ENCODE results near the gene ZNF205. TPM values are rescaled to one million over a fixed set of nuclear protein-coding genes. Genes with fewer than 3 reads are reported as not detected.

Gene ZNF205
- total and polyA plus RNA-seq, 2 of the 8 experiments (the other 6 are each of a cell fraction or from before 2014, with no cell fraction given), result 19.1 to 19.9 TPM

GRCh38 chr16:3089717-3090592, 22.4 kb upstream of the ZNF205 start:
- H3K79me1 ChIP-seq (ENCODE audit: low read depth, low read length), result peaks cover 3% of the 10 kb centered on the region
- no peak overlapping the region for H3K56ac ChIP-seq (replicated peaks; ENCODE audit: insufficient read length, low read depth, low read length)
- no peak overlapping the region for H4K91ac ChIP-seq (replicated peaks; ENCODE audit: insufficient read length, low read length)
- no peak for DNase-seq (ENCODE audit: low read depth in 1 of 2, low spot score in 2 of 2)
- H3K4ac ChIP-seq (replicated peaks; ENCODE audit: insufficient read length, low read depth, low read length), result no peak overlapping the region
- H3K23me2 ChIP-seq (ENCODE audit: low read depth, low read length), result no peaks in the 10 kb centered on the region
- H4K8ac ChIP-seq (ENCODE audit: extremely low read depth, insufficient read depth, low read length), result no peak overlapping the region; the same call in 1 of the 2 replicates
- peaks cover 0 to 6% (median 5%) of the 10 kb centered on the region in 4 experiments; a peak in 6 of 7 replicates for H3K4me1 ChIP-seq (replicated peaks in 1 of 4; ENCODE audit: control insufficient read depth in 3 of 4, insufficient read depth in 4 of 4, low read length in 3 of 4)
- H3K4me3 ChIP-seq (ENCODE audit: extremely low read depth in 1 of 4, insufficient read depth in 2 of 4, low read depth in 3 of 4, low read length in 4 of 4), result no peak overlapping the region
- no peak overlapping the region for H2BK20ac ChIP-seq (ENCODE audit: low read length)
- no peak overlapping the region for H3K14ac ChIP-seq (ENCODE audit: insufficient read length)
- H2BK5ac ChIP-seq (ENCODE audit: low read depth, low read length), result no peak overlapping the region
- no peaks in the 10 kb centered on the region for H3K27me3 ChIP-seq (replicated peaks in 1 of 4; ENCODE audit: control insufficient read depth in 3 of 4, extremely low read depth in 1 of 4, insufficient read depth in 3 of 4, low read length in 3 of 4)
- H4K20me1 ChIP-seq (replicated peaks in 1 of 2; ENCODE audit: control insufficient read depth in 1 of 2, insufficient read depth in 2 of 2, low read length in 2 of 2), result peaks cover 13 to 24% of the 10 kb centered on the region in 2 experiments
- ChIA-PET CTCF (ENCODE audit: partially characterized antibody) (interaction anchor here (0.7 to 36.8 kb wide), 9 partner anchors 9 to 58 kb away, joined by 3 to 619 read pairs (median 10); partner anchors contain the start of genes ZNF205 and ZNF213), POLR2A (ENCODE audit: partially characterized antibody) (interaction anchor here (0.7 to 8.3 kb wide), 25 partner anchors 9 to 83 kb away, joined by 3 to 137 read pairs (median 6); partner anchors contain the start of genes IL32 and ZSCAN10)
- H3K9ac ChIP-seq (replicated peaks in 1 of 4; ENCODE audit: extremely low read depth in 1 of 4, low read depth in 3 of 4, low read length in 3 of 4), result no peak overlapping the region
- peaks cover 28 to 46% (median 39%) of the 10 kb centered on the region in 4 experiments for H3K36me3 ChIP-seq (ENCODE audit: control insufficient read depth in 2 of 4, insufficient read depth in 4 of 4, low read length in 3 of 4)
- H2AFZ ChIP-seq (ENCODE audit: low read length), result no peak overlapping the region
- H3K18ac ChIP-seq (ENCODE audit: extremely low read depth, low read length), result no peak overlapping the region
- no peaks in the 10 kb centered on the region for H3K9me3 ChIP-seq (ENCODE audit: insufficient read depth in 2 of 2, low read depth in 1 of 2, low read length in 1 of 2)
- no peak overlapping the region for H2BK12ac ChIP-seq (ENCODE audit: low read depth, low read length)
- peaks cover 0 to 36% of the 10 kb centered on the region in 2 experiments; a peak in 2 of 4 replicates for H3K79me2 ChIP-seq (ENCODE audit: control insufficient read depth in 1 of 2, insufficient read depth in 2 of 2, low read length in 2 of 2)
- H2AK5ac ChIP-seq (ENCODE audit: low read depth, low read length), result no peak overlapping the region
- 98% methylated on average over 71 of the region's 81 CpGs; no CpG with 5 or more reads in 1 of the 2 experiments for WGBS, 2 experiments (ENCODE audit: extremely low coverage in 1 of 2, insufficient coverage in 1 of 2, insufficient read length in 1 of 2, insufficient replicate concordance in 2 of 2, low coverage in 1 of 2, low lambda C conversion rate in 2 of 2, missing lambda C conversion rate in 1 of 2)
- no peak overlapping the region for H3K27ac ChIP-seq (ENCODE audit: low read depth, low read length)
- no peak for FAIRE-seq
- H4K5ac ChIP-seq (ENCODE audit: insufficient read length, low read depth, low read length), result no peak overlapping the region
- H3K4me2 ChIP-seq (ENCODE audit: insufficient read depth in 1 of 2, low read depth in 2 of 2, low read length in 2 of 2), result no peak overlapping the region
- no peak overlapping the region for H2BK15ac ChIP-seq (ENCODE audit: low read length)
- no peak overlapping the region for H3K23ac ChIP-seq (ENCODE audit: insufficient read length)
- H2BK120ac ChIP-seq (replicated peaks; ENCODE audit: low read depth, low read length), result no peak overlapping the region
- TF ChIP-seq TEAD4 (IDR thresholded peaks at IDR 0.05; ENCODE audit: low read depth, low read length), result no peak
- no peak for TF ChIP-seq GTF2F1 (IDR thresholded peaks at IDR 0.05; ENCODE audit: borderline replicate concordance, low read depth, low read length)
- TF ChIP-seq SIRT6 (IDR thresholded peaks at IDR 0.05; ENCODE audit: low read length), result no peak
- TF ChIP-seq PHF8 (conservative IDR thresholded peaks at IDR 0.05; ENCODE audit: low read depth, low read length), result no peak
- no peak for TF ChIP-seq HDAC6 (IDR thresholded peaks at IDR 0.05; ENCODE audit: low read depth, low read length)
- TF ChIP-seq POLR2AphosphoS5 (IDR thresholded peaks at IDR 0.05; ENCODE audit: low read depth, low read length), result no peak
- no peak for TF ChIP-seq BACH1 (IDR thresholded peaks at IDR 0.05; ENCODE audit: low read length)
- TF ChIP-seq RBBP5 (IDR thresholded peaks at IDR 0.05; ENCODE audit: borderline replicate concordance, low read depth, low read length), result no peak
- no peak for TF ChIP-seq E2F6 (IDR thresholded peaks at IDR 0.05)
- no peak for TF ChIP-seq EP300 (IDR thresholded peaks at IDR 0.05; ENCODE audit: borderline replicate concordance in 1 of 2, low read depth in 2 of 2, low read length in 2 of 2)
- no peak for TF ChIP-seq JUND (IDR thresholded peaks at IDR 0.05; ENCODE audit: low read length)
- no peak for TF ChIP-seq POLR2A (IDR thresholded peaks at IDR 0.05; ENCODE audit: control extremely low read depth in 1 of 2, low read depth in 2 of 2, low read length in 2 of 2)

All from H1 (cell line).